GM19324 (cell line): Measurements from ENCODE around the gene CCT7.

Experiments used
- ATAC-seq: cut with Tn5 transposase; IDR thresholded peaks from one replicate; pipeline ENCODE4 v1.9.1; 2021; ENCODE audit warnings: mild to moderate bottlenecking, moderate library complexity; ENCODE audit not compliant: unreplicated experiment, low FRiP score

The CCT7 gene

GRCh38 chr2:73266061-73266901 is 32.2 kb downstream of the CCT7 start:
- no peak for ATAC-seq

GRCh38 chr2:73267008-73267407 is 32.9 kb downstream of the CCT7 start:
- no peak for ATAC-seq

- ATAC-seq = no peak
Observed at GRCh38 chr2:73268366-73268829, 34.3 kb downstream of the CCT7 start.

DNA sequence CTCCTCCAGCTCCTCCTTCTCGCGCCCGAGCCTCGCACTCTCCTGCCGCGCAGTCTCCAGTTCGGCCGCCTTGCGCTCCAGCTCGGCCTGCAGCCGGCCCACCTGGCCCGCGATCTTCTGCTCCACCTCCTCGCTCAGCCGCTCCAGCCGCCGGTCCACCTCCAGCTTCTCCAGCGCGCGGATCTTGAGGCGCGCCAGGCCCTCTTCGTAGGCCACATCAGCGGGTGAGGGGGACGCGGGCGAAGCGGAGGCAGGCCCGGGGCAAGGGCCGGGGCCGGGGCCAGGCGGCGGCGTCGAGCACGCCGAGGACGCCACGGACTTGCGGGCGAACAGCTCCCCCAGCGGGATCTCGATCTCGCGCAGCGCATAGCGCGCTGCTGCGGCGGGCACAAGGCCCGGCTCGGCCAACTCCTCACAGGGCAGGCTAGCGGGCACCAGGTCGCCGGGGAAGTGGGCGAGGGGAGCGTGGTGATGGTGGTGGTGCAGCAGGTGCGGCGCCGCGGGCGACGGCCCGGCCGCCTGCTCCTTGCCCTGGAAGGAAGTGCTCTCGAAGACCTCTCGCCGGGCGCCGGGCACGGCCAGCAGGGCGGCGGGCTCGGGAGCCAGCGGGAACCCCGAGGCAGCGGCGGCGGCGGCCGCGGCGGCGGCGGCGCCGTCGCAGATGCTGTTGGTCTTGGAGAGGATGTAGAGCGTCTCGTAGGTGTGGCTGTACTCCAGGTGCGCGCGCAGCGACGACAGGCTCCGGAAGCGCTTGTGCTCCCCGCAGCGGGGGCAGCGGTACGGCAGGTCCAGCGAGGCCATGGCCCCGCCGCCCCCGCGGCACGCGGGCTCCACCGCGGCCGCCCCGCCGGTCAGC is 35.0 kb downstream of the CCT7 start:
- ATAC-seq = peak; percentile 57

DNA sequence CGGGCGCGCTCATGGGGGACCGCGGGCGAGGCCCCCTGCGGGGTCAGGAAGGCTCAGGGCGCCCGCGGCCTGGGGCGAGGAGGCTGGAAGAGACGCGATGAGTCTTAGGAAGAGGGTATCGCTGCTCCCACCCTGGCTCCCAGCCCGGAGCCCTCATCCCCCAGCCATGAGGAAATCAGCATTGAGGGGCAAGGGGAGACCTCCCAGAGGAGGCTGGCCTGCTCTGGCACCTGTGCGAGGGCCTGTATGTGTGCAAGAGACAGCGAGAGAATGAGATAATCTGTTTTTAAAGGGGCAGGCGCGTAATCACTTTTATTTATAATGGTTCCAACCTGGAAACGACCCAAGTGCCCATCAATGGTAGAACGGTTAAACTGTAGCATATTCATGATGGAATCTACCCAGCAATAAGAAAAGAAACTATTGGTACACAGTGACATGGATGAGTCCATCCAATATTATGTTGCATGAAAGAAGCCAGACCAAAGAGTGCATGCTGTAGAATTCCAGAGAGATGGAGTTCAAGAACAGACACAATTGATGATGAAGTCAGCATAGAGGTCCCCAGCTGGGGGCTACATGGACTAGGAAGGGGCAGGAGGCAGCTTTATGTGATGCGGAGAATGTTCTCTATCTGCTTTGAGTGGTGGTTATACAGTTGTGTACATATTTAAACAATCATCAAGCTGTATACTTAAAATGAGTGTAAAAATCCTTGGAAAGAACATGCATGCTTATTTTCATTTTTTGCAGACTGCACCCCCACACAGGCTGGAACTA is 35.8 kb downstream of the CCT7 start:
- ATAC-seq = no peak

DNA sequence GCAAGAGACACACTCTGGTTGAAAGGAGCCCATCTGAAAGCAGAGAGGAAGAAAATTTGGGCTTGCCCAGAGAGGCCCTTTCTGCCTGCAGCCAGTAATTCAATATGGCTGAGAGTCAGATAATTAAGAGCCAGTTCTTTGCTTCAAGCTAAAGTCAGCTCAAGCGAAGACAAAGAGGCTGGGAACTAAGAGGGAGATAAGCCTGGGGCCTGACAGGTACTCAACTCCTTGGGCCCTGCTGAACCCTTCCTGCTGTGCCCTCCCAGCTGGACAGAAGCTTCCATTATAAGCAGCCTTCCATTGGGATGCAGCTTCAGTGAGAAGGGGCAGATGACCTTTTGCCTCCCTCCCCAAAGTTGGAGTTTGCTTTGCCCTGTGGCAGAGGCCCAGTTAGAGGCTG is 38.2 kb downstream of the CCT7 start:
- no peak for ATAC-seq

DNA sequence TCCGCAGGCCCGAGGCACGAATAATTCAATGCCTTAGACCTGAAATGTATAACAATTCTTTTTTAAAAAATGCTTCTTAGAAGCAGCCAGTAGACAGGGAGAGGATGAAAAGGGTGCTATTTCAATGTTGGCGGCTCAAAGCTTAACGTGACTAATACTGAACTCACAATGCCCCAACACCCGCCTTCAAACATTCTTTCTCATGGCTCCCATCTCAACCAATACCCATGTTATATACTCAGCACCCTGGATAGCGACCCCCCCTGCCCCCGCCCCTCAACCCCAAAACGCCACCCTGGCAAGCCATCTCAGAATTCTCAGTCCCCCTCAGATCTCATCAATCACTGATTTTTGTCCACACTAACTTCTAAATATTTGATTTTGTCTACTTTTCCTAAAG is 45.7 kb downstream of the CCT7 start:
- ATAC-seq = no peak

DNA sequence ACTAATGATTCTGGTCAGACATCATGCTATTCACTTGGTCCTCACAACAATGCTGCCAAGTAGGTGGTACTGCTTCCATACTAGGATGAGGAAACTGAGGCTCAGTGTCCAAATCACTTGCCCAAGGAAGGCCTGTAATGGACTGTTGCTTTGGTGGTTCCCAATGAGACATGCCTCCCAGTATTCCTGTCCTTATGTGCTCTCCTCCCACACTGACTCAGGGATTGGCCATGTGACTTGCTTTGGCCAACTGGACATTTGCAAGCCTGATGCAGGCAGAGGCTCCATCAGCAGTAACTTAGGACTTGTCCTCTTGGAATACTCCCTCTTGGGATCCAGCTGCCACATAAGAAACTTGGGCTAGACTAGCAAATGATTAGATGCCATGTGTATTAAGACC is 47.1 kb downstream of the CCT7 start:
- ATAC-seq = no peak

GRCh38 chr2:73282924-73283544 is 48.9 kb downstream of the CCT7 start:
- no peak for ATAC-seq

- peak; percentile 21 for ATAC-seq
Observed at GRCh38 chr2:73283545-73284295, 49.6 kb downstream of the CCT7 start.

DNA sequence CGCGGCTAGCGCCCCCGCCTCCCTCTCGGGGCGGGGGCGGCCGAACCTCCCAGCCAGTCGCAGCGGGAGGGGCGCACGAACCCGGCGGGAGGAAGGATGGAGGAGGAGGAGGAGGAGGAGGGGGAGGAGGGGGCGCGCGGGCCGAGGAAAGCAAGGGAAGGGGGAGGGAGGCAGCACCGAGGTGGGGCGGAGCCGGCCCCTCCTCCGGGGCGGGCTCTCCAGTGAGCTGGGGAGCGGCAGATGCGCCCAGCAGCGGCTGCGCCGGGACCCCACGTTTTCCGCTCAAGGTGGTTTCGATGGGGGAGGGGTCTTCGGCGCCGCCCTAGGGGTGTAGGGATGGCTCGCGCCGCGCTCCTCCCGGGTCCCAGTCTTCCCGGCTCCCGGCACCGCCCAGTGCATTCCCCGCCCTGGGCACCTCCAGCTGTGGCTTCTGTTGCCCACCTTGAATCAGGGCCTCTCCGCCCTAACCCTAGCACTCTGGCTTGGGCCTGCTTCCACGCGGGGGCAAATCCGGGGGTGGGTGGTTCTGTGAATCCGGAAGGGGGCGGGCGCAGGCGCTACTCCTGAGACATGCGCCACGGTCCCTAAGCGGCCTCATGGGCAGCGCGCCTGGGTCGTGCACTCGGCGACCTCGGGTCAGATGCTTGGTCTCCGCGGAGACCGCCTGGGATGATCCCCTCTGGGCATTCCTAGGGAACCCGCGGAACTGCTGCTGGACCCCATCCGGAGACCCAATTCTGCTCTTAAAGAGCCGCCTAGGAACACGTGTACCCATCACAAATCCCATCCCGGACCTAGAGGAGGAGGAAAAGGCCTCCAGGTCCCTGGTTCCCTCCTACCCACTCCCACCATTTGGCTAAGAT is 50.4 kb downstream of the CCT7 start, which contains the start of gene FBXO41:
Gene FBXO41 (minus strand): TSS at position 183 of the 863 bp plus-strand sequence. CDS start 14,848 bp downstream, outside the sequence.
- ATAC-seq = peak; percentile 75

GRCh38 chr2:73285159-73285739 is 51.1 kb downstream of the CCT7 start:
- ATAC-seq = peak; percentile 39

DNA sequence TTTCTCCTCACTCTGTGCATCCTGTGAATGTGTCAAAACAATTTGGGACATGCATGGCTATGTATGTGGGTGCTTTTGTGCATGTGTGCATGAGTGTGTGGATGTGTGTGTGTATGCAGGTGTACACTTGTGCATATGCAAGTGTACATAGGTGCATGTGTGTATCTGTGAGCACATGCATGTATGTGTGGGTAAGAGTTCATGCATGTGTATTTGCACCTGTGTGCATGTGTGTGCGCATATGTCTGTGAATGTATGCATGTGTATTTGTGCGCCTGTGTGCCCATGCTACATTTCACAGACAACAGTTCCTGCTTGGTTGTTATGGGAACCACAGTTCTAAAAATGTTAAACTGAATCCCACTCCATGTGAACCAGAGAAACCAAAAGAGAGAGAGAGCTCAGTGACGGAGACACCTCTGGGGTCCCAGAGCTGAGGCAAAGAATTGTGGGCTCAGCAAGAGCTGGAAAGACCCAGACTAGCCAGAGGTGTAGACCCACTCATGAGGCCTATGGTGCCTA is 52.1 kb downstream of the CCT7 start:
- no peak for ATAC-seq

GRCh38 chr2:73289304-73289703 is 55.2 kb downstream of the CCT7 start:
- no peak for ATAC-seq

GRCh38 chr2:73290049-73290839 is 56.1 kb downstream of the CCT7 start:
- no peak for ATAC-seq

GRCh38 chr2:73291093-73291460 is 57.0 kb downstream of the CCT7 start:
- no peak for ATAC-seq
